Measurements from ENCODE around the gene RSPH6A.

- TF ChIP-seq CTCF (IDR thresholded peaks at IDR 0.05; ENCODE audit: insufficient read depth, low read length, poor library complexity, severe bottlenecking), result no peak
- no peak for TF ChIP-seq EZH2phosphoT487 (conservative IDR thresholded peaks at IDR 0.05; ENCODE audit: low read length)
Measured at GRCh38 chr19:45789035-45789786, 25.9 kb downstream of the RSPH6A start.
